ENCODE measurements around the gene ASIC1. TPM values are rescaled to one million over a fixed set of nuclear protein-coding genes. Genes with fewer than 3 reads are reported as not detected.
"Not testable (repeated sequence)": the region's sequence is repeated elsewhere in the genome, so short reads cannot be mapped to it uniquely, and the experiment has no call there.

Gene ASIC1
- polyA plus RNA-seq, 1 donor = 4.7 TPM

DNA sequence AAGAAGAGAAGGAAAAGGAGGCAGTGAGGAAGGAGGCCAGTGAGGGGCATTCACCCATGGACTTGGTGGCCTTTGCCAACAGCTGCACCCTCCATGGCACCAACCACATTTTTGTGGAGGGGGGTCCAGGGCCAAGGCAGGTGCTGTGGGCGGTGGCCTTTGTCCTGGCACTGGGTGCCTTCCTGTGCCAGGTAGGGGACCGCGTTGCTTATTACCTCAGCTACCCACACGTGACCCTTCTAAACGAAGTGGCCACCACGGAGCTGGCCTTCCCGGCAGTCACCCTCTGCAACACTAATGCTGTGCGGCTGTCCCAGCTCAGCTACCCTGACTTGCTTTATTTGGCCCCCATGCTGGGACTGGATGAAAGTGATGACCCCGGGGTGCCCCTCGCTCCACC, 16.3 kb downstream of the ASIC1 start:
- Histone ChIP-seq H3K4me3 (ENCODE audit: low read length) (no peak overlapping the region), H3K9me3 (ENCODE audit: control insufficient read depth, low read depth, low read length) (no peaks in the 10 kb centered on the region), H3K4me1 (ENCODE audit: control insufficient read depth, insufficient read depth, low read length) (peaks cover 15% of the 10 kb centered on the region), H3K27ac (ENCODE audit: low read length) (no peak overlapping the region), H3K36me3 (ENCODE audit: control insufficient read depth, insufficient read depth, low read length) (no peaks in the 10 kb centered on the region), H3K27me3 (ENCODE audit: control insufficient read depth, insufficient read depth, low read length) (no peaks in the 10 kb centered on the region)
- WGBS (ENCODE audit: insufficient coverage, low lambda C conversion rate) = no CpG with 5 or more reads among the region's 10 CpGs
- DNase-seq = no peak

DNA sequence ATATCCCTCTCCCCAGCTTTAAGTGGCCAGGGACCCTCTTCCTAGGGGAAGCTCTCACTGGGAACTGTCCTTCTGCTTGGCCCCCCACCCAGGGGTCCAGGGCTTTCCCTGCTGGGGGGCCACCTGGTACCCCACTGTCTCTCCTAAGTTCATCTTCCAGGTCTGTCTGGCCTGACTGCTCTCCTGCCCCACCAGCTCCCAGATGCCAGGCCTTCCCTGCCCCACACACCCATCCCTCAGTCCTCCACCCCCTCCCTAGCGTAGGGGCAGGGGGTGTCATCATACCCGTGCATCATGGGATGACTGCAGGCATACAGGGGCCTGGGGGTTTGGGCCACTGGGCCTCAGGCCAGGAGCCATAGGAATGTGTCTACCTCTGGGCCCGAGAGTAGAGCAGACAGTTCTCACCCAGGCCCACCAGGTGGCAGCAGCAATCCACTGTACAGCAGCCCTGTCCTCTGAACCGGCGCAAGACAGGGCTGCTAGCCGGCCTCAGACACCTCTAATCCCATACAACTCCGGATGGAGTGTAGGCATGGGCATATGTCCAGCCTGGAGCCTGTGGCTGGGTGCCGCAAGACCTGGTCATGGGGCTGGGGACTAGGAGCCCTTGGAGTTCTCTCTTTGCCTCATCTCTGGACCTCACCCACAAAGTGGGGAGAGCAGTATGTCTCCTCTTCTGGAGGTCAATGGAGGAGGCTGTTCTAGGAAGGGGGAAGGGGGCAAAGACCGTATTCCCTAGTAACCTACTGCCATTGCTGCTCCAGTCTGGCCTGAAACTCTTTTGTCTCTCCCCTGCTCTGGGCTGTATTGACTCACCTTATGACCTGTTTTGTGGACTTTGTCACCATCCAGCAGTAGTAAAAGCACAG, 17.8 kb downstream of the ASIC1 start:
- H3K36me3 ChIP-seq (ENCODE audit: control insufficient read depth, insufficient read depth, low read length) = no peaks in the 10 kb centered on the region
- peaks cover 21% of the 10 kb centered on the region for H3K4me1 ChIP-seq (ENCODE audit: control insufficient read depth, insufficient read depth, low read length)
- peak; percentile 80 to 83 for DNase-seq
- WGBS (ENCODE audit: insufficient coverage, low lambda C conversion rate) = no CpG with 5 or more reads among the region's 9 CpGs
- H3K27ac ChIP-seq (ENCODE audit: low read length) = peak overlapping the region; percentile 68
- H3K4me3 ChIP-seq (ENCODE audit: low read length) = no peak overlapping the region
- no peaks in the 10 kb centered on the region for H3K9me3 ChIP-seq (ENCODE audit: control insufficient read depth, low read depth, low read length)
- no peaks in the 10 kb centered on the region for H3K27me3 ChIP-seq (ENCODE audit: control insufficient read depth, insufficient read depth, low read length)

DNA sequence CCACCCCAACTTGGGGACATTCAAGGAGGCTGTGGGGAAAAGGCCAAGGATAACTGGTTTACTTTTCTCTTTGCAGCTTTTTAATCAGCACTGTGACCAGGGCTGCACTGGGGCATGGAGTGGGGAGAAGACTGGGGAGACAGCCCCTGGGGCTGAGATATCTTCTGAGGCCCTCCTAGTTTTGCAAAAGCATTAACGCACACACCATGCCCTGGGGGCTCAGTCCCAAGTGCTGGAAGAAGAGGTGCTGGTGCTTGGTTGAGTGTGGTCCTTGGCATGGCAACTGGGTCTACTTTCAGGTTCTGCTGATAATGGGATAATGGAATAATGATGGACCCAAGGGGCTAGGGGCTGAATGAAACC, 18.4 kb downstream of the ASIC1 start:
- DNase-seq = no peak
- WGBS (ENCODE audit: insufficient coverage, low lambda C conversion rate) = no CpG with 5 or more reads among the region's 1 CpG
- Histone ChIP-seq H3K27ac (ENCODE audit: low read length) (peak overlapping the region; percentile 68), H3K36me3 (ENCODE audit: control insufficient read depth, insufficient read depth, low read length) (no peaks in the 10 kb centered on the region), H3K4me1 (ENCODE audit: control insufficient read depth, insufficient read depth, low read length) (peaks cover 24% of the 10 kb centered on the region), H3K4me3 (ENCODE audit: low read length) (no peak overlapping the region), H3K27me3 (ENCODE audit: control insufficient read depth, insufficient read depth, low read length) (no peaks in the 10 kb centered on the region), H3K9me3 (ENCODE audit: control insufficient read depth, low read depth, low read length) (no peaks in the 10 kb centered on the region)

DNA sequence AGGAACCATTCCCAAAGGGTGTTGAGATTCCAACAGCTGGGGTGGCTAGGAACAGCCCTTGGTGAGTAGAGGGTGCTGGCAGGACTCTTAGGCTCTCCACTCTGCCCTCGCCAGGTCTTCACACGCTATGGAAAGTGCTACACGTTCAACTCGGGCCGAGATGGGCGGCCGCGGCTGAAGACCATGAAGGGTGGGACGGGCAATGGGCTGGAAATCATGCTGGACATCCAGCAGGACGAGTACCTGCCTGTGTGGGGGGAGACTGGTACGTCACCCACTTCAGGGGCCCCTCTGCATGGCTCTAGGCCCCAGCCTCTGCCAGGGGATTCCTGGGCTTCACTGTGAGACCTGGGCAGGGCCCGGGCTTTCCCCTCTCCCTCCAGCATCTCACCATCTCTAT, 19.7 kb downstream of the ASIC1 start:
- whole genome bisulfite sequencing (ENCODE audit: insufficient coverage, low lambda C conversion rate) = 100% methylated on average over 1 of the region's 12 CpGs
- H3K27ac ChIP-seq (ENCODE audit: low read length) = no peak overlapping the region
- no peak overlapping the region for H3K4me3 ChIP-seq (ENCODE audit: low read length)
- peaks cover 35% of the 10 kb centered on the region for H3K4me1 ChIP-seq (ENCODE audit: control insufficient read depth, insufficient read depth, low read length)
- no peaks in the 10 kb centered on the region for H3K27me3 ChIP-seq (ENCODE audit: control insufficient read depth, insufficient read depth, low read length)
- H3K36me3 ChIP-seq (ENCODE audit: control insufficient read depth, insufficient read depth, low read length) = no peaks in the 10 kb centered on the region
- peaks cover 2% of the 10 kb centered on the region for H3K9me3 ChIP-seq (ENCODE audit: control insufficient read depth, low read depth, low read length)
- no peak for DNase-seq

DNA sequence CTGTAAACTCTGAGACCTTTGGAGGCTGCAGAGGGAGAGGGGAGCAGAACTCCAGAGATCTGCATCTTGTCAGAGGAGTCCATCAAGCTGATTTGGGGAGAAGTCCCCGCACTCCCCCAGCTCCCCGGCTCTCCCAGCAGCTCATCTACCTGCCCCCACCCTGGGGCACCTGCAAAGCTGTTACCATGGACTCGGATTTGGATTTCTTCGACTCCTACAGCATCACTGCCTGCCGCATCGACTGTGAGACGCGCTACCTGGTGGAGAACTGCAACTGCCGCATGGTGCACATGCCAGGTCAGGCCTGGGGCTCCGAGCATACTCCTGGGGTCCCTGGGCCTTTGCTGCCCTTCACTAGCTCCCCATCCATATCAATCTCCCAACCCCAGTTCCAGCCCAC, 20.9 kb downstream of the ASIC1 start:
- no peak overlapping the region for H3K4me3 ChIP-seq (ENCODE audit: low read length)
- no peaks in the 10 kb centered on the region for H3K27me3 ChIP-seq (ENCODE audit: control insufficient read depth, insufficient read depth, low read length)
- peaks cover 46% of the 10 kb centered on the region for H3K4me1 ChIP-seq (ENCODE audit: control insufficient read depth, insufficient read depth, low read length)
- H3K27ac ChIP-seq (ENCODE audit: low read length) = no peak overlapping the region
- no CpG with 5 or more reads among the region's 10 CpGs for WGBS (ENCODE audit: insufficient coverage, low lambda C conversion rate)
- peaks cover 2% of the 10 kb centered on the region for H3K9me3 ChIP-seq (ENCODE audit: control insufficient read depth, low read depth, low read length)
- DNase-seq = no peak
- H3K36me3 ChIP-seq (ENCODE audit: control insufficient read depth, insufficient read depth, low read length) = no peaks in the 10 kb centered on the region

DNA sequence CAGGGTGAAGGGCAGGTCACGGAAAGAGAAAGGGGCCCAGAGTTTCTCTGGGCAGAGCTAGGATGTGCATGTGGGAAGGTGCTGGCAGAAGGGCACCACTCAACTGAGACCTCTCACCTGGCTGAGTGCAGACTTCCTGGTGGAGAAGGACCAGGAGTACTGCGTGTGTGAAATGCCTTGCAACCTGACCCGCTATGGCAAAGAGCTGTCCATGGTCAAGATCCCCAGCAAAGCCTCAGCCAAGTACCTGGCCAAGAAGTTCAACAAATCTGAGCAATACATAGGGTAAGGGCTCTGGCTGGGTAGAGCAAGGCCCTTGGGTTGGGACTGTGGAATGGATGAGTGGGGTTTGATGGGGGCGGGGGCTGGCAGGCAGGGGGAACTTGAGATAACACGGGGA, 22.4 kb downstream of the ASIC1 start:
- Histone ChIP-seq H3K27ac (ENCODE audit: low read length) (no peak overlapping the region), H3K4me1 (ENCODE audit: control insufficient read depth, insufficient read depth, low read length) (peaks cover 54% of the 10 kb centered on the region), H3K4me3 (ENCODE audit: low read length) (no peak overlapping the region), H3K9me3 (ENCODE audit: control insufficient read depth, low read depth, low read length) (peaks cover 2% of the 10 kb centered on the region), H3K36me3 (ENCODE audit: control insufficient read depth, insufficient read depth, low read length) (no peaks in the 10 kb centered on the region), H3K27me3 (ENCODE audit: control insufficient read depth, insufficient read depth, low read length) (no peaks in the 10 kb centered on the region)
- DNase-seq = no peak
- no CpG with 5 or more reads among the region's 5 CpGs for WGBS (ENCODE audit: insufficient coverage, low lambda C conversion rate)

DNA sequence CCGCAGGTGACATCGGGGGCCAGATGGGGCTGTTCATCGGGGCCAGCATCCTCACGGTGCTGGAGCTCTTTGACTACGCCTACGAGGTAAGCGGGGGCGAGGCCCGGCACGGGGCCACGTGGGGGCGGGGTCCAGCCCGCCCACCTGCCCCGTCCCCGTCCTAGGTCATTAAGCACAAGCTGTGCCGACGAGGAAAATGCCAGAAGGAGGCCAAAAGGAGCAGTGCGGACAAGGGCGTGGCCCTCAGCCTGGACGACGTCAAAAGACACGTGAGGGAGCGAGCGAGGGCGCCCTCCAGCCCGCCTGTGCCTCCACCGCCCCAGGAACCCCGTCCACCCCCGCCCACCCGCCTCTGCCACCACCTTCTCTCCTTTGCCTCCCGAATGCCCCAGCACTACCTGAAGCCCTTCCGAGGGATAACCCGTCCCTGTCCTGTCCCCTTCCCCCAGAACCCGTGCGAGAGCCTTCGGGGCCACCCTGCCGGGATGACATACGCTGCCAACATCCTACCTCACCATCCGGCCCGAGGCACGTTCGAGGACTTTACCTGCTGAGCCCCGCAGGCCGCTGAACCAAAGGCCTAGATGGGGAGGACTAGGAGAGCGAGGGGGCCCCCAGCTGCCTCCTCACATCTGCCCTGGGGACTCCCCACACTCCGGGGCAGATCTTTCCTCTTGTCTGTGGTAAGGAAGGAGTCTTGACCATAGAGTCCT, 23.9 kb downstream of the ASIC1 start:
- Histone ChIP-seq H3K27me3 (ENCODE audit: control insufficient read depth, insufficient read depth, low read length) (no peaks in the 10 kb centered on the region), H3K4me3 (ENCODE audit: low read length) (no peak overlapping the region), H3K27ac (ENCODE audit: low read length) (peak overlapping the region; percentile 76), H3K9me3 (ENCODE audit: control insufficient read depth, low read depth, low read length) (peaks cover 2% of the 10 kb centered on the region), H3K4me1 (ENCODE audit: control insufficient read depth, insufficient read depth, low read length) (peaks cover 46% of the 10 kb centered on the region), H3K36me3 (ENCODE audit: control insufficient read depth, insufficient read depth, low read length) (no peaks in the 10 kb centered on the region)
- DNase-seq = peak in 1 of 2 donors; percentile 52
- 80% methylated on average over 1 of the region's 46 CpGs for WGBS (ENCODE audit: insufficient coverage, low lambda C conversion rate)

DNA sequence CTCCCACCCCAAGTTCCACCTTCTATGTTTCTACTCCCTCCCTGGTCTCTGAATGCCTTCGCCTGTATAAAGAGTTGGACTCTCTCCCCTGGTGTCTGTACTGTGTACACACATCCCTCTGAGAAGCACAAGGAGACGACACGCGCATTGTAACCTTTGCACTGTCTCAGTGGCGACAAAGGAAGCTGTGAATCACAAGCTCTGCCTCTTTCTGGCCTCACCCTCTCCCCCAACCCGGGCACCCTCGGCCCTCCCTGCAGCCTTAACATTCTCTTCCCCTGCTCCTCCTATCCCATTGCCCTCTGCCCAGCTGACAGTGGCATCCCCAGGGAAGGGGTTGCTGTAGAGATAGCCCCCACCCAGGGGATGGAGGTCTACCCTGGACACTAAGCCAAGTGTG, 25.2 kb downstream of the ASIC1 start:
- Histone ChIP-seq H3K27me3 (ENCODE audit: control insufficient read depth, insufficient read depth, low read length) (no peaks in the 10 kb centered on the region), H3K9me3 (ENCODE audit: control insufficient read depth, low read depth, low read length) (peaks cover 2% of the 10 kb centered on the region), H3K4me3 (ENCODE audit: low read length) (no peak overlapping the region), H3K4me1 (ENCODE audit: control insufficient read depth, insufficient read depth, low read length) (peaks cover 46% of the 10 kb centered on the region), H3K27ac (ENCODE audit: low read length) (peak overlapping the region; percentile 76), H3K36me3 (ENCODE audit: control insufficient read depth, insufficient read depth, low read length) (peaks cover 12% of the 10 kb centered on the region)
- peak; percentile 96 to 98 for DNase-seq
- WGBS (ENCODE audit: insufficient coverage, low lambda C conversion rate) = no CpG with 5 or more reads among the region's 7 CpGs

DNA sequence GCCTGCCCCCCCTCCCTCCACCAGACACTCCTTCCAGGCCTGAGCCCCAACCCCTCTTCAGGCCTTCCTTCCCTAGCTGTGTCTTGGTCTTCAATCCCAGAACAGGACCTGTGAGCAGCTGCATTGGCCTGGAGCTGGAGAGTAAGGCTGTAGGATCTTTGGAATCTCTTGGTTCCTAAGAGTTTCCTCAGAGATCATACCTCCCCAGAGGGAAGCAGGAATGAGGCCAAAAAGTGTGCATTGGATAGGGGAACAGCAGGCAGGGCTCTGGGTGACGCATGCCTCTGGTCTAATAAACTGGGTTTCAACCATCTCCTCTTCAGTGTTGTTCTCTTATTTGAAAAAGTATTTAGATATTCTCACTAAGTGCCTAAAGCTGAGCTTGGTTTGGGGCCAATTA, 25.9 kb downstream of the ASIC1 start:
- Histone ChIP-seq H3K36me3 (ENCODE audit: control insufficient read depth, insufficient read depth, low read length) (peaks cover 17% of the 10 kb centered on the region), H3K9me3 (ENCODE audit: control insufficient read depth, low read depth, low read length) (peaks cover 2% of the 10 kb centered on the region), H3K4me1 (ENCODE audit: control insufficient read depth, insufficient read depth, low read length) (peaks cover 46% of the 10 kb centered on the region), H3K4me3 (ENCODE audit: low read length) (no peak overlapping the region), H3K27ac (ENCODE audit: low read length) (peak overlapping the region; percentile 76), H3K27me3 (ENCODE audit: control insufficient read depth, insufficient read depth, low read length) (no peaks in the 10 kb centered on the region)
- WGBS (ENCODE audit: insufficient coverage, low lambda C conversion rate) = no CpG with 5 or more reads among the region's 1 CpG
- peak in 1 of 2 donors; percentile 30 for DNase-seq

DNA sequence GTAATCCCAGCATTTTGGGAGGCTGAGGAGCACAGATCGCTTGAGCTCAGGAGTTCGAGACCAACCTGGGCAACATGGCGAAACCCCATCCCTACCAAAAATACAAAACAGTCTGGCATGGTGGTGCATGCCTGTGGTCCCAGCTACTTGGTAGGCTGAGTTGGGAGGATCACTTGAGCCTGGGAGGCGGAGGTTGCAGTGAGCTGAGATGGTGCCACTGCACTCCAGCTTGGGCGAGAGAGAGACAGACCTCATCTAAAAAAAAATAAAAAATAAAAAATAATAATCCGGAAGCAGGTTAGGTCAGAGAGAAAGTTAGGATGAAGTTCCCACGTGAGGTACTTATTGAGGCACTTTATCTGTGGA, 27.0 kb downstream of the ASIC1 start:
- Histone ChIP-seq H3K4me3 (ENCODE audit: low read length) (peak overlapping the region; percentile 59), H3K4me1 (ENCODE audit: control insufficient read depth, insufficient read depth, low read length) (peaks cover 46% of the 10 kb centered on the region), H3K36me3 (ENCODE audit: control insufficient read depth, insufficient read depth, low read length) (peaks cover 28% of the 10 kb centered on the region), H3K27ac (ENCODE audit: low read length) (peak overlapping the region; percentile 89)
- no CpG with 5 or more reads among the region's 7 CpGs for WGBS (ENCODE audit: insufficient coverage, low lambda C conversion rate)
- not testable (repeated sequence) for H3K27me3 ChIP-seq (ENCODE audit: control insufficient read depth, insufficient read depth, low read length); DNase-seq; H3K9me3 ChIP-seq (ENCODE audit: control insufficient read depth, low read depth, low read length)
